HG03354 (cell line): ENCODE data around the gene COX6B2.
"Not testable (repeated sequence)": the region's sequence is repeated elsewhere in the genome, so short reads cannot be mapped to it uniquely, and the experiment has no call there.

ENCODE experiments used
- ATAC-seq: cut with Tn5 transposase; IDR thresholded peaks from one replicate; pipeline ENCODE4 v1.9.1; 2021; ENCODE audit warnings: mild to moderate bottlenecking; ENCODE audit not compliant: unreplicated experiment, poor library complexity, severe bottlenecking

The COX6B2 gene, protein sequence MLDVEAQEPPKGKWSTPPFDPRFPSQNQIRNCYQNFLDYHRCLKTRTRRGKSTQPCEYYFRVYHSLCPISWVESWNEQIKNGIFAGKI

GRCh38 chr19:55354698-55355212, at the start of gene COX6B2:
Gene COX6B2 (minus strand): TSS chr19:55354719. CDS start chr19:55354521, 198 bp downstream.
- no peak for ATAC-seq

- no peak for ATAC-seq
These were observed 48.0 kb upstream of the COX6B2 start for GRCh38 chr19:55402509-55402908.

- not testable (repeated sequence) for ATAC-seq
These were observed 46.9 kb upstream of the COX6B2 start for GRCh38 chr19:55401390-55401789.

GRCh38 chr19:55400281-55401087, 46.0 kb upstream of the COX6B2 start:
- no peak for ATAC-seq

GRCh38 chr19:55398200-55398925, 43.8 kb upstream of the COX6B2 start:
- no peak for ATAC-seq

DNA sequence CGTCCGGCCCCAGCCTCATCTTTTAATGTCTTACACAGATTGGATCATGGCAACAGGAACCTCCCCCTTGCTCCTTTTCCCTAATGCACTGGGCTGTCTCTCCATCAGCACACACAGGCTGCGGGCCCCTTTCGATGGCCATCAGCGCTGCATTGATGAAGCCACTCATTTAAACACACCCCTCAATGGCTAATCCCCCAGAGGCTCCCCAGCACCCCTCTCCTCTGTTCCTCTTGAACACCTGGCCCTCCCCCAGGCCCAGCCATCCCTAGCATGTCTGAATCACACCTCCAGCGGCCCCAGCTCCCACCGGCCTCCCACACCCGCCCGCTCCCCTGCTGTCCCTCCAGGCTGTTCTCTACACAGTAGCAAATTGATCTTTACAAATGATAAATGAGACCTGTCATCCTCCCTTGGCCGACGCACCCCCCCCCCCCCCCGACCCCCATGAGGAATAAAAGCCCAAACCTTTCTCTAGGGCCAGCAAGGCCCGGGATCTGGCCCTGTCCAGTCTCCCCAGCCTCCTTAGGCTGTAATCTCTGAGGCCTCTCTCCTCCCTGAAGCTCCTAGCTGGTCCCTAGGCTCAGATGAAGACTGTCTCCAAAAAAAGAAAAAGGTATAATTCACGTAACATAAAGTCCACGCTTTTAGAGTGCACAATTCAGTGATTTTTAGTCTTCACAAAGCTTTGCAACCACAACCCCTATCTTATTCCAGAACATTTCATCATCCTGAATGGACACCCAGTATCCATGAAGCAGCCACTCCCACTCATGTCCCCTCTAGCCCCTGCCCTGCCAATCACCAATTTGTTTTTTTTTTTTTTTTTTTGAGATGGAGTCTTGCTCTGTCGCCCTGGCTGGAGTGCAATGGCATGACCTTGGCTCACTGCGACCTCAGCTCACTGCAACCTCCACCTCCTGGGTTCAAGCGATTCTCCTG, 38.6 kb upstream of the COX6B2 start:
- no peak for ATAC-seq

DNA sequence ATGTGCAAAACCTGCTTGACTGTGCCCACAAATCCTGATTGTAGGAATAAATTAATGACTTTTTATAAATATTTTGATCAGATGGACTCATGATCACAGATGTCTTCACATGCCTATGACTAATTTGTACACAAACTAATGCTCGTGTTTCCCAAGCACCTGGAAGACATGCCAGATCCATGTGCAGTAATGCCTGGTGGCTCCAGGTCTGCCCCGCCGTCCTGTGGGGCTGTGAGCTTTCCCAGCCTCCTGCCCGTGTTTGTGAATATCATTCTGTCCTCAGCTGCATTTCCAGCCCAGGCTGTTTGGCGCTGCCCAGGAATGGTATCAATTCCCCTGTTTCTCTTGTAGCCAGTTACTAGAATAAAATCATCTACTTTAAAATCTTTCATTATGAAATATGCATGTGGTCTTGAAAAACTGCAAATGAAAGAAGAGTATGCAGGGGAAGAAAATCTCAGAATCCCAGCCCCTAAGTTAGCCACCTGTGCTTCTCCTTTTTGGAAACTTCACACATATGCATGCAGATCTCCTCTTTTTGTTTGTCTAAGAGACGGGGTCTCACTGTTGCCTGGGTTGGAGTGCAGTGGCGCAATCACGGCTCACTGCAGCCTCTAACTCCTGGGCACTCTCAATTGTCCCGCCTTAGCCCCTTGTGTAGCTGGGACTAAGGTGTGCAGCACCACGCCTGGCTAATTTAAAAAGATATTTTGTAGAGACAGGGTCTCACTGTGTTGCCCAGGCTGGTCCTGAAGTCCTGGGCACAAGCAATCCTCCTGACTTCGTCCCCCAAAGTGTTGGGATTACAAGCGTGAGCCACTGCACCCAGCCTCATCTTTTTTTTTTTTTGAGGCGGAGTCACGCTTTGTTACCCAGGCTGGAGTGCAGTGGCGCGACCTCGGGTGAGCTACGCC, 37.4 kb upstream of the COX6B2 start:
- ATAC-seq: no peak

- no peak for ATAC-seq
These were observed 36.7 kb upstream of the COX6B2 start for GRCh38 chr19:55391191-55391670.

- ATAC-seq: no peak
These were observed 36.0 kb upstream of the COX6B2 start for GRCh38 chr19:55390461-55390880.

DNA sequence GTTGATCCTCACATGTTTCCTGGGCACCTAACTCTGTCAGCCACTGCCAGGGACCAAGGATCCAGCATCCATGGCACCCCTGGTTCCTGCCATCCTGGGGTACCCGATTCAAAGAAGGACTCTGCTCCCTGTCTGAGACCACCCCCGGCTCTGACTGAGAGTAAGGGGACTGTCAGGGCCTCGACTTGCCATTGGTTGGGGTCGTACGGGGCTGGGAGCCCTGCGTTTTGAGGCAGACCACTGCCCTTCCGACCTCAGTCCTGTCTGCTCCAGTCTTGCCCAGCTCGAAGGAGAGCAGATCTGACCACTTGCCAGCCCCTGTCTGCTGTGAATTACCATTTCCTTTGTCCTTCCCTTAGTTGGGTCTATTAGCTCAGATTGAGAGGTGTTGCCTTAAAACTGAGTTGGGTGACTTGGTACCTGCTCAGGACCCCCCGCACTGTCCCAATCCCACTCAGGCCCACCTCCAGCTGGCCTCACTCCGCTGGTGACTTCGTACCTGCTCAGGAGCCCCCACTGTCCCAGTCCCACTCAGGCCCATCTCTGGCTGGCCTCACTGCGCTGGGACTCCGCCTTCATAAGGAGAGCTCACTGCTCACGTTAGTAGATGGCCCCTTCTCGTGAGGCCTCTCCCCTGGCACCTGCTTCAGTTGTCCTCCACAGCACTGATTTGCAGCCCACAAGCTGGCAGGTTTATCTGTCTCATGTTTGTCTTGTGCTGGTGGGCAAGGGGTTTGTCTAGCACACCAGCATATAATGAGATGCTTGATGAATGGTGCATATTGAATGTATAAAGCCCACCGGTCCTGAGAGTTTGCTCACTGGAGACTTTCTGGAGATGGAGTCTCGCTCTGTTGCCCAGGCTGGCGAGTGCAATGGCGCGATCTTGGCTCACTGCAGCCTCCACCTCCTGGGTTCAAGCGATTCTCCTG, 35.1 kb upstream of the COX6B2 start:
- ATAC-seq: no peak

GRCh38 chr19:55387736-55388497, 33.4 kb upstream of the COX6B2 start:
- ATAC-seq: no peak

GRCh38 chr19:55386493-55386971, 32.0 kb upstream of the COX6B2 start:
- no peak for ATAC-seq

GRCh38 chr19:55385724-55386492, 31.4 kb upstream of the COX6B2 start, which contains the start of gene RPL28:
Gene RPL28 (plus strand): TSS chr19:55385932. CDS start chr19:55386358, 426 bp downstream.
- peak; percentile 73 for ATAC-seq

GRCh38 chr19:55384920-55385723, 30.6 kb upstream of the COX6B2 start:
- ATAC-seq: peak; percentile 71
